K562 (cell line): ENCODE measurements around the gene PADI4. TPM values are rescaled to one million over a fixed set of nuclear protein-coding genes. Genes with fewer than 3 reads are reported as not detected.
A peak's percentile ranks its signal among the peaks of the same experiment; 100 is the strongest.

Experiments
- DLX4 ChIP-seq: fragments of 250-450 bp; sonication (Bioruptor Pico); IDR thresholded peaks from 2 replicates; pipeline ENCODE4 v1.6.1; 2021; ENCODE audit warnings: mild to moderate bottlenecking
- EGR1 ChIP-seq: fragments of 450-650 bp; conservative IDR thresholded peaks from 2 replicates; pipeline ENCODE4 v1.6.1; 2017; ENCODE audit warnings: mild to moderate bottlenecking
- ETV6 ChIP-seq, 3 experiments: fragments of 150-350 bp in 1 of 3; sonication (generic) in 1 of 3; formaldehyde crosslinking in 1 of 3; IDR thresholded peaks; 2 replicates each; pipeline versions ENCODE4 v1.6.1 to v1.8.0; 2014 to 2022; ENCODE audit warnings: borderline replicate concordance in 2 of 3, low read depth in 2 of 3, antibody characterized with exemption in 1 of 3, low read length in 1 of 3, mild to moderate bottlenecking in 1 of 3, missing genetic modification reagents in 1 of 3
- FOSL1 ChIP-seq: fragments of 200-800 bp; sonication (Bioruptor generic); conservative IDR thresholded peaks from 2 replicates; pipeline ENCODE4 v1.6.1; 2016; ENCODE audit warnings: missing genetic modification characterization, missing compliant biosample characterization
- FOXO4 ChIP-seq: fragments of 450-650 bp; formaldehyde crosslinking; IDR thresholded peaks from 2 replicates; pipeline ENCODE4 v1.4.0; 2020; ENCODE audit warnings: mild to moderate bottlenecking, moderate library complexity
- KAT8 ChIP-seq: fragments of 450-650 bp; IDR thresholded peaks from 2 replicates; pipeline ENCODE4 v1.6.1; 2016; ENCODE audit warnings: low read depth, mild to moderate bottlenecking
- KLF16 ChIP-seq: IDR thresholded peaks from 2 replicates; pipeline ENCODE4 v1.6.1; 2016; ENCODE audit warnings: antibody characterized with exemption
- MEIS2 ChIP-seq: fragments of 450-650 bp; IDR thresholded peaks from 2 replicates; pipeline ENCODE4 v1.6.1; 2014; ENCODE audit warnings: mild to moderate bottlenecking; ENCODE audit not compliant: partially characterized antibody
- MXI1 ChIP-seq: IDR thresholded peaks from 2 replicates; pipeline ENCODE4 v1.6.1; 2011; ENCODE audit warnings: low read depth, mild to moderate bottlenecking, improper control_type of control experiment, low read length
- PCBP1 ChIP-seq: fragments of 200-400 bp; formaldehyde crosslinking; IDR thresholded peaks from 2 replicates; pipeline ENCODE4 v1.6.1; 2018; ENCODE audit warnings: mild to moderate bottlenecking, low read depth, low read length; ENCODE audit not compliant: poor library complexity, severe bottlenecking
- POLR2H ChIP-seq: IDR thresholded peaks from 2 replicates; pipeline ENCODE4 v1.6.1; 2016; ENCODE audit warnings: missing genetic modification characterization, low read depth, mild to moderate bottlenecking, control low read depth, missing compliant biosample characterization, moderate library complexity
- POLR3A ChIP-seq: IDR thresholded peaks from 2 replicates; pipeline ENCODE4 v1.6.1; 2011; ENCODE audit warnings: borderline replicate concordance, mild to moderate bottlenecking, moderate library complexity; ENCODE audit not compliant: insufficient read length, insufficient read depth; ENCODE audit errors: extremely low read depth
- TARDBP ChIP-seq: fragments of 450-650 bp; IDR thresholded peaks from 2 replicates; pipeline ENCODE4 v1.6.1; 2016
- TCF7 ChIP-seq: sonication (generic); IDR thresholded peaks from 2 replicates; pipeline ENCODE4 v1.6.1; 2016; ENCODE audit warnings: antibody characterized with exemption, borderline replicate concordance
- TCF7L2 ChIP-seq: fragments of 150-350 bp; IDR thresholded peaks from 2 replicates; pipeline ENCODE4 v1.6.1; 2016; ENCODE audit warnings: low read depth, mild to moderate bottlenecking, low read length, moderate library complexity
- TCFL5 ChIP-seq: fragments of 250-450 bp; sonication (Bioruptor Pico); conservative IDR thresholded peaks from 2 replicates; pipeline ENCODE4 v1.6.1; 2021; ENCODE audit warnings: mild to moderate bottlenecking, moderate library complexity, matching md5 sums
- TOE1 ChIP-seq, 2 experiments: fragments of 450-650 bp in 1 of 2; sonication (generic) in 1 of 2; formaldehyde crosslinking in 1 of 2; IDR thresholded peaks; 2 replicates each; pipeline versions ENCODE4 v1.7.1 to v1.8.0; 2016 to 2022; ENCODE audit warnings: borderline replicate concordance in 2 of 2, mild to moderate bottlenecking in 2 of 2, antibody characterized with exemption in 1 of 2, inconsistent platforms in 1 of 2, low read depth in 1 of 2, missing genetic modification reagents in 1 of 2, moderate library complexity in 1 of 2
- ZBTB8A ChIP-seq: fragments of 450-650 bp; IDR thresholded peaks from 2 replicates; pipeline ENCODE4 v1.6.1; 2018; ENCODE audit warnings: mild to moderate bottlenecking, moderate library complexity; ENCODE audit not compliant: partially characterized antibody
- ZC3H8 ChIP-seq: fragments of 450-650 bp; IDR thresholded peaks from 2 replicates; pipeline ENCODE4 v1.6.1; 2017
- ZNF184 ChIP-seq: sonication (generic); formaldehyde crosslinking; IDR thresholded peaks from 2 replicates; pipeline ENCODE4 v1.5.0; 2020; ENCODE audit warnings: missing genetic modification reagents
- ZNF57 ChIP-seq: fragments of 450-650 bp; formaldehyde crosslinking; IDR thresholded peaks from 2 replicates; pipeline ENCODE4 v1.4.0; 2020; ENCODE audit warnings: mild to moderate bottlenecking, moderate library complexity
- ZNF592 ChIP-seq: fragments of 450-650 bp; IDR thresholded peaks from 2 replicates; pipeline ENCODE4 v1.6.1; 2017; ENCODE audit warnings: antibody characterized with exemption, mild to moderate bottlenecking
- ZNF79 ChIP-seq: fragments of 250-450 bp; sonication (Bioruptor Pico); IDR thresholded peaks from 2 replicates; pipeline ENCODE4 v1.4.0; 2020; ENCODE audit warnings: low read depth, mild to moderate bottlenecking, moderate library complexity
- polyA plus RNA-seq, 8 experiments: library from polyadenylated mRNA; depleted of rRNA in 4 of 8; stranded (reverse) in 5 of 8; unstranded in 3 of 8; fragments of >200 nt; fragmentation: Nextera tagmentation in 2 of 8; fragmentation: Illumina TruSeq in 1 of 8; extraction: Ambion mirVana in 2 of 8; extraction: Trizol in 1 of 8; gene quantifications; 2 replicates each; pipeline versions ENCODE4 v1.2.1 to v1.2.3, GENCODE V29; 2011 to 2014; ENCODE audit warnings: inconsistent platforms in 1 of 8, missing spikeins in 1 of 8
- total RNA-seq, 7 experiments: library from RNA; depleted of rRNA in 6 of 7; stranded (reverse); fragments of >200 nt in 6 of 7; fragmentation: Illumina TruSeq in 2 of 7; extraction: Trizol in 2 of 7; gene quantifications; 2 replicates each; pipeline versions ENCODE4 v1.2.1 to v1.2.3, GENCODE V29; 2011 to 2021; ENCODE audit warnings: low replicate concordance in 1 of 7

Gene PADI4
- total and polyA plus RNA-seq, 9 of the 15 experiments (the other 6 are each of a cell fraction or from before 2014, with no cell fraction given) = 0.22 to 0.33 TPM; not detected in 7

GRCh38 chr1:17360272-17360956 lies 52.4 kb downstream of the PADI4 start (continued):
- TF ChIP-seq ZNF57 (CRISPR knock-in tag) (peak; percentile 93), EGR1 (no peak), TCFL5 (peak; percentile 95), DLX4 (peak; percentile 63; the same call in 1 of the 2 replicates), ZC3H8 (no peak), ZNF79 (peak; percentile 92), ETV6 (IDR thresholded peaks at IDR 0.05; ENCODE audit: borderline replicate concordance in 1 of 2, low read depth in 2 of 2, low read length in 1 of 2) (no peak), ETV6 (CRISPR knock-in tag; IDR thresholded peaks at IDR 0.05; ENCODE audit: borderline replicate concordance) (no peak), TCF7L2 (no peak), FOSL1 (tag) (peak; percentile 48; the same call in 1 of the 2 replicates), POLR2H (tag) (no peak; the same call in 1 of the 2 replicates), ZNF184 (CRISPR knock-in tag) (no peak), ZBTB8A (no peak), TOE1 (IDR thresholded peaks at IDR 0.05; ENCODE audit: borderline replicate concordance) (no peak), TOE1 (CRISPR knock-in tag; IDR thresholded peaks at IDR 0.05; ENCODE audit: borderline replicate concordance, low read depth) (no peak), TARDBP (no peak), MXI1 (no peak), TCF7 (no peak), KLF16 (peak; percentile 83), MEIS2 (no peak), FOXO4 (CRISPR knock-in tag) (peak; percentile 99), POLR3A (peak; percentile 7), ZNF592 (peak; percentile 100), PCBP1 (no peak), KAT8 (peak; percentile 94)
